Testis (tissue), 2 donors: ENCODE results near the gene TTLL8.

ENCODE experiments used
- CTCF ChIP-seq, 3 experiments: fragments of 450-650 bp in 2 of 3; fragments of 200-600 bp in 1 of 3; sonication (generic) in 1 of 3; IDR thresholded peaks; one replicate each; pipeline ENCODE4 v1.5.1; 2016 to 2019; ENCODE audit warnings: antibody characterized with exemption in 3 of 3, mild to moderate bottlenecking in 2 of 3, moderate library complexity in 1 of 3
- POLR2A ChIP-seq: fragments of 450-650 bp; IDR thresholded peaks from one replicate; pipeline ENCODE4 v1.6.1; 2017; ENCODE audit warnings: antibody characterized with exemption, mild to moderate bottlenecking, moderate library complexity

DNA sequence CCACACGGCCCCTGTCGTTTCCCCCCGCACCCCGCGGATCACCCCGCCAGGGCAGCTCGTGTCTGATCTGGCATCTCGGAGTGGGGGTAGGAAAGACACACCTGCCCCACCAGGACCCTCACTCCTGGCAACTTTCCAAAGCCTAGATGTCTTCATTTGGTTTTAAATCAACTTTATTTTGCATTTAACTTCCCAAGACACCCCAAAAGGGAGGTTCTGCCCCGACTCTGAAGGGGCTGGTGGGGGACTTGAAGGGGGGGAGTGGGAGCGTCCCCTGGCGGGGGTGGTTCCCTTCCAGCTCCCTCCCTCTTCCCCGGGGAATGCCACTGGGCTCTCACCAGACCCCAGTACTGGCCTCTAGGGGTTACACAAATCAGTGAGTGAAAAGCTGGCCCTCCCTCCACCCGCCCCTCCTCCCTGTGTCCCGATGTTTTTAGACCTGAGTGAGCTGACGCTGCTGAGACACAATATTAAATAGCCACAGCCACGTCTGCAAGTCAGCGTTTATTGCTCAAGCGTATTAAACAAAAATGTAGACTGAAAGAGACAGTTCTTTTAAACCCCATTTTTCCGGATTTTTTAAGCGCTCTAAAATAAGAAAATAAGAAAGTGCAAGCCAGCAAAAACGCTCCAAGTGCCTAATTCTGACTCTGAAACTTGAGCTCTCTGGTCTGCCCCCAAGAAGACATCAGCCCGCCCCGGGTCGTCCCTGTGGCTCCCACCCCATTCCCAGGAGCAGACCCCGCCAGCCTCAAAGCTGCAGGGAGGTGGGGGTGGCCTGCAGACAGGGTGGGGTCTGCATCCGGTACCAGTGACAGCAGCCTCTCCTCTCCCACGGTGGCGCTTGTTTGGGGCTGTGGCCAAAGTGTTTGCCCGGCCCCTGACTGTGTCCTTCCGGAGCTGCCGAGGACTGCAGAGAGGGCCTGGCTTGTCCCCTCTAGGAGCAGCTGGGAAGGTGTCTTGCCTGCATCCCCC lies 1.1 kb upstream of the TTLL8 start:
- TF ChIP-seq CTCF (IDR thresholded peaks at IDR 0.05) (no peak), POLR2A (no peak)
